NCI-H82 treated with DMSO at 0.1 percent for 48 hours (cell line): ENCODE data around the gene PEX6.

Experiments used
- DNase-seq: peaks from one replicate; lab custom pipeline; 2025; ENCODE audit not compliant: unreplicated experiment; lab: John Stamatoyannopoulos, UW

The PEX6 gene

GRCh38 chr6:42937548-42938427, 41.2 kb downstream of the PEX6 start:
- DNase-seq, result no peak

GRCh38 chr6:42936398-42936797, 42.6 kb downstream of the PEX6 start:
- no peak for DNase-seq

GRCh38 chr6:42935322-42935721, 43.7 kb downstream of the PEX6 start:
- no peak for DNase-seq

- DNase-seq, result no peak
These were observed 45.8 kb downstream of the PEX6 start for GRCh38 chr6:42933205-42933604.

- no peak for DNase-seq
These were observed 46.6 kb downstream of the PEX6 start for GRCh38 chr6:42932412-42932811.

- peak; percentile 82 for DNase-seq
These were observed 49.1 kb downstream of the PEX6 start for GRCh38 chr6:42929821-42930360.

DNA sequence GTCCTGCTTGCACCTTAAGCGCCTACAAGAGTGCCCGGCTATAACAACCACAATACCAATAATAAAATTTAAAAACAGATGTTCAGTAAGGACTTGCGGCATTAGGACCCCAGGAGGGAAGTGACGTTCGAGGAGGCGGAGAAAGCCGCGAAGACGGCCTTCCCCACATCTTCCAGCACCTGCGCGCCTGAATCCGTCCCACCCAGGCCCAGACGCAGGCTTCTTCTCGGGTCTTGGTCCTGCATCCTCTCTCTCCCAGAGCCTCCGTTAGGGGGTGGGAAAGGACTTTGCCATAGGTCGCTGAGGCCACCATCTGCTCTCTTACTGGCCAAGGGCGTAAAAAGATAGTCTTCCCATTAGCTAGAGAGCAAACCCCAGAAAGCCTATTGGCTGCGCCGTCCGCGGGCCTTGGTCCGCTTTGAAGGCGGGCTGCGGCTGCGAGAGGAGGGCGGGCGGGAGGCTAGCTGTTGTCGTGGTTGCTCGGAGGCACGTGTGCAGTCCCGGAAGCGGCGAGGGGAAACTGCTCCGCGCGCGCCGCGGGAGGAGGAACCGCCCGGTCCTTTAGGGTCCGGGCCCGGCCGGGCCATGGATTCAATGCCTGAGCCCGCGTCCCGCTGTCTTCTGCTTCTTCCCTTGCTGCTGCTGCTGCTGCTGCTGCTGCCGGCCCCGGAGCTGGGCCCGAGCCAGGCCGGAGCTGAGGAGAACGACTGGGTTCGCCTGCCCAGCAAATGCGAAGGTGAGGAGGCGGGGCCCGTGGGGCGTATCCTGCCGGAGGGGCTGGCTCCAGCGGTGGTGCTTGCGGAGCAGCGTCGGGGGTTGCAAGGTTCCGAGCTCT, 49.8 kb downstream of the PEX6 start, which contains the start of gene CNPY3:
CNPY3 (plus strand) TSS at position 495 of the 835 bp plus-strand sequence; CDS start at position 586, 91 bp downstream.
- DNase-seq, result peak; percentile 98

DNA sequence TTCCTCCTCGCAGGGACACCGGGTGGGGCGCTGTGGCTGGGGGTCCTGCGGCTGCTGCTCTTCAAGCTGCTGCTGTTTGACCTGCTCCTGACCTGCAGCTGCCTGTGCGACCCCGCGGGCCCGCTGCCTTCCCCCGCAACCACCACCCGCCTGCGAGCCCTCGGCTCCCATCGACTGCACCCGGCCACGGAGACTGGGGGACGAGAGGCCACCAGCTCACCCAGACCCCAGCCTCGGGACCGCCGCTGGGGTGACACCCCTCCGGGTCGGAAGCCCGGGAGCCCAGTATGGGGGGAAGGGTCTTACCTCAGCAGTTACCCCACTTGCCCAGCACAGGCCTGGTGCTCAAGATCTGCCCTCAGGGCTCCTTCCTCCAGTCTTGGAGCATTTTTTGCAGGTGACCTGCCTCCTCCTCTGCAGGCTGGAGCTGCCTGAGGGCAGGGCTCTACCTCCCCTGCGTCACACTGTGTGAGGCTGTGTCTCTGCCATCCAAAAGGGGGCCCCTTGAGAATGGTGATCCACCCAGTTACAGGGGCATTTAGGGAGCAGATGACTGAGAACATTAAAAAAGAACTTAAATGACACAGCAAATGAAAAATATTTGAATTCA, 53.6 kb downstream of the PEX6 start:
- no peak for DNase-seq

GRCh38 chr6:42923666-42924065, 55.3 kb downstream of the PEX6 start:
- no peak for DNase-seq

DNA sequence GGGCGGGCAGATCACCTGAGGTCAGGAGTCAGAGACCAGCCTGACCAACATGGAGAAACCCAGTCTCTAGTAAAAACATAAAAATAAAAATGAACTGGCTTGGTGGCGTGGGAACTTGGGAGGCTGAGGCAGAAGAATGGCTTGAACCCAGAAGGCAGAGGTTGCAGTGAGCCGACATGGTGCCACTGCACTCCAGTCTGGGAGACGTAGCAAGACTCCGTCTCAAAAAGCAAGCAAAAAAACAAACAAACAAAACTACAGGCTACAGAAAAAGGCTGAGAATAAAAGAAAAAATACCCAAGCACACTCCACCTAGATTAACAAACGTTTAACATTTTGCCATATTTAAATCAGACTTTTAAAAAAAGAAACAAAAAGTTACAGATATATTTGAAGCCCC, 57.2 kb downstream of the PEX6 start:
- DNase-seq, result no peak

GRCh38 chr6:42916288-42916687, 62.7 kb downstream of the PEX6 start:
- no peak for DNase-seq

DNA sequence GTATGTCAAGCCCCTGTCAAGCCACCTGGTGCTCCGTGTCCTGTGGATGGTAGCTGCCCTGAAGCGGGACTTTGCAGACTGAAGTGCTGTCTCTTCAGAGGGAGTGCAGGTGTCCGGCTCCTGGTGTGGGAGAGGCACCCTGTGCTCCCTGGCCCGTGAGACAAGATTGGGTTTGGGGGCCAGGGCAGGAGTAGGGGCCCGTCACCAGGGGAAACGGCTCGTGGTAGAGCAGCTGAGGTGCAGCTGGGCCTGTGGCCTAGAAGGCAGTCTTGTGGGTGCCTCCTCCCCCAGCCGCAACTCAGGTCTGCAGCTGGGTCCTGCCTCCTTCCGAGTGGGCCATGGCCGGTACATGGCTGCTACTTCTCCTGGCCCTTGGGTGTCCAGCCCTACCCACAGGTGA, 63.2 kb downstream of the PEX6 start, which contains the start of gene PTCRA:
PTCRA (plus strand) TSS at position 322 of the 400 bp plus-strand sequence; CDS start at position 339, 17 bp downstream.
- DNase-seq, result no peak

DNA sequence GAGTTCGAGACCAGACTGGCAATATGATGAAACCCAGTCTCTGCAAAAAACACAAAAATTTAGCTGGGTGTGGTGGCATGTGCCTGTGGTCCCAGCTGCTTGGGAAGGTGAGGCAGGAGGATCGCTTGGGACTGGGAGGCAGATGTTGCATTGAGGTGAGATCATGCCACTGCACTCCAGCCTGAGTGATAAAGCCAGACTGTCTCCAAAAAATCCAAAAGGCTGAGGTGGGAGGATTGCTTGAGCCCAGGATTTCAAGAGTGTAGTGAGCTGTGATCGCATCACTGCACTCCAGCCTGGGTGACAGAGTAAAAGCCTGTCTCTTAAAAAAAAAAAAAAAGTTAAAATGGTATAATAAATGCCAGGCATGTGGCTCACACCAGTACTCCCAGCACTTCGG, 64.4 kb downstream of the PEX6 start:
- DNase-seq, result no peak
